Activated CD4-positive, CD25-positive, alpha-beta regulatory T cell treated with anti-CD3 and anti-CD28 coated beads, Interleukin-2, amount 50 U/mL, for 16 hours (primary cell): ENCODE data around the gene PRSS21.
A peak's percentile ranks its signal among the peaks of the same experiment; 100 is the strongest.

Experiments used
- DNase-seq: peaks from one replicate; pipeline ENCODE4 v3.0.0-alpha.2; 2020; ENCODE audit warnings: low read depth, low spot score

The PRSS21 gene

GRCh38 chr16:2816751-2817339, at the start of gene PRSS21:
PRSS21 (plus strand) TSS chr16:2817237; CDS start chr16:2817269, 32 bp downstream.
- DNase-seq, result no peak

- DNase-seq, result no peak
Measured at GRCh38 chr16:2767891-2768290, 49.1 kb upstream of the PRSS21 start.

GRCh38 chr16:2768403-2769089, 48.5 kb upstream of the PRSS21 start:
- DNase-seq, result no peak

- DNase-seq, result no peak
Measured at GRCh38 chr16:2769100-2769529, 47.9 kb upstream of the PRSS21 start.

GRCh38 chr16:2769675-2770056, 47.4 kb upstream of the PRSS21 start:
- no peak for DNase-seq

- no peak for DNase-seq
Measured at GRCh38 chr16:2770057-2770951, 46.7 kb upstream of the PRSS21 start.

- no peak for DNase-seq
Measured at GRCh38 chr16:2771496-2772402, 45.3 kb upstream of the PRSS21 start.

- DNase-seq, result no peak
Measured at GRCh38 chr16:2773188-2773968, 43.7 kb upstream of the PRSS21 start.

- DNase-seq, result no peak
Measured at GRCh38 chr16:2774161-2774891, 42.7 kb upstream of the PRSS21 start.

GRCh38 chr16:2775131-2775716, 41.8 kb upstream of the PRSS21 start:
- no peak for DNase-seq

- DNase-seq, result no peak
Measured at GRCh38 chr16:2775765-2776499, 41.1 kb upstream of the PRSS21 start.

GRCh38 chr16:2776500-2777139, 40.4 kb upstream of the PRSS21 start:
- no peak for DNase-seq

- peak; percentile 82 for DNase-seq
Measured at GRCh38 chr16:2777231-2777902, 39.7 kb upstream of the PRSS21 start, which contains the start of gene ELOB. ELOB (minus strand) TSS chr16:2777280; CDS start chr16:2777239, 41 bp downstream.

GRCh38 chr16:2777903-2778629, 39.0 kb upstream of the PRSS21 start:
- no peak for DNase-seq

- no peak for DNase-seq
Measured at GRCh38 chr16:2778630-2778958, 38.4 kb upstream of the PRSS21 start.

GRCh38 chr16:2779151-2779920, 37.7 kb upstream of the PRSS21 start:
- DNase-seq, result no peak
